ENCODE data around the gene ITPKC. TPM values are rescaled to one million over a fixed set of nuclear protein-coding genes. Genes with fewer than 3 reads are reported as not detected.

Gene ITPKC
- polyA plus RNA-seq, 1 of the 3 experiments (the other 2 are of a cell fraction): 6.3 TPM

DNA sequence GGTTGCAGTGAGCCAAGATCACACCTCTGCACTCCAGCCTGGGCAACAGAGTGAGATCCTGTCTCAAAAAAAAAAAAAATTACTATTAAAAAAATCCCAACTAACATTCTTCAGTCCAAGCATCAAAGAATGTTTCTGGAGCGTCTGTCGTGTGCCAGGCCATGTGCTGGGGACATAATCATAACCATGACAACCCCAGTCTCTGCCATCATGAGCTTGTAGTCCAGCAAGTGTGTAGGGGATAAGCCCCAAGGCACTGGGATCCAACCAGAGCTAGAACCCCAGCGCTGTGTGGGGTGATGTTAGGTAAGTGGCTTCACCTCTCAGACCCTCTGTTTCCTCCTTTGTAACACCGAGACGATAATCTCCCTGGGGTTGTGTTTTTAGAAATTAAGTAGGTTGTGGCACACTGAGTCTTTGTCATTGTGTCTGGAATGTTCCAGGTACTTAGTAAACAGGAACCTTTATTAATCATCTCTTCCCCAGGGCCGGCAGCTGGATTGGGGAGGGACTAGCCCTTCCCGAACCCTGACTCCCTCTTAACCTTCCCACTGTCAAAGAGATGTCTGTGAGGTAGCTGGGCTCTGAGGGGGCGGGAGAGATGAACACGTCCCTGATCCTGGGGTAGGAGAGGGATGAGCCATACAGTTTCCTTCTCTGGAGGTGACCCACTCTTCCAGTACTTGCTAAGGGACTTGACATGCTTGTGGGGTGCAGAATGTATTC is 5.2 kb downstream of the ITPKC start:
- CTCF ChIA-PET: interaction anchor here (0.6 to 1.9 kb wide), 3 partner anchors 59 to 87 kb away, joined by 3 to 7 read pairs (median 3); partner anchors contain the start of gene EGLN2
- peaks cover 5% of the 10 kb centered on the region for H3F3A ChIP-seq (replicated peaks; ENCODE audit: insufficient read depth)
- 82% methylated on average over 9 of the region's 9 CpGs for WGBS (ENCODE audit: low lambda C conversion rate)
- no peaks in the 10 kb centered on the region for H3K9me2 ChIP-seq
- H3K4me1 ChIP-seq (ENCODE audit: control insufficient read depth in 1 of 2, insufficient read depth in 2 of 2, low read depth in 1 of 2, low read length in 1 of 2): peaks cover 8 to 19% of the 10 kb centered on the region in 2 experiments; a peak in 1 of 4 replicates
- no peaks in the 10 kb centered on the region for H3K9me3 ChIP-seq
- no peak for TF ChIP-seq RFX5 (IDR thresholded peaks at IDR 0.05; ENCODE audit: low read length)
- TF ChIP-seq RAD21 (IDR thresholded peaks at IDR 0.05; ENCODE audit: low read length): no peak
- TF ChIP-seq, protein P1, sequence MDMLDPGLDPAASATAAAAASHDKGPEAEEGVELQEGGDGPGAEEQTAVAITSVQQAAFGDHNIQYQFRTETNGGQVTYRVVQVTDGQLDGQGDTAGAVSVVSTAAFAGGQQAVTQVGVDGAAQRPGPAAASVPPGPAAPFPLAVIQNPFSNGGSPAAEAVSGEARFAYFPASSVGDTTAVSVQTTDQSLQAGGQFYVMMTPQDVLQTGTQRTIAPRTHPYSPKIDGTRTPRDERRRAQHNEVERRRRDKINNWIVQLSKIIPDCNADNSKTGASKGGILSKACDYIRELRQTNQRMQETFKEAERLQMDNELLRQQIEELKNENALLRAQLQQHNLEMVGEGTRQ (IDR thresholded peaks at IDR 0.05; ENCODE audit: borderline replicate concordance, low read depth, low read length): no peak
- no peak for TF ChIP-seq SIN3A (IDR thresholded peaks at IDR 0.05; ENCODE audit: borderline replicate concordance, low read depth, low read length)
- no peak for TF ChIP-seq SMC3 (IDR thresholded peaks at IDR 0.05; ENCODE audit: low read depth, low read length)
- no peak for TF ChIP-seq RCOR1 (IDR thresholded peaks at IDR 0.05; ENCODE audit: low read length)
- TF ChIP-seq, protein P2, sequence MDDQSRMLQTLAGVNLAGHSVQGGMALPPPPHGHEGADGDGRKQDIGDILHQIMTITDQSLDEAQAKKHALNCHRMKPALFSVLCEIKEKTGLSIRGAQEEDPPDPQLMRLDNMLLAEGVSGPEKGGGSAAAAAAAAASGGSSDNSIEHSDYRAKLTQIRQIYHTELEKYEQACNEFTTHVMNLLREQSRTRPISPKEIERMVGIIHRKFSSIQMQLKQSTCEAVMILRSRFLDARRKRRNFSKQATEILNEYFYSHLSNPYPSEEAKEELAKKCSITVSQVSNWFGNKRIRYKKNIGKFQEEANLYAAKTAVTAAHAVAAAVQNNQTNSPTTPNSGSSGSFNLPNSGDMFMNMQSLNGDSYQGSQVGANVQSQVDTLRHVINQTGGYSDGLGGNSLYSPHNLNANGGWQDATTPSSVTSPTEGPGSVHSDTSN (IDR thresholded peaks at IDR 0.05): no peak
- TF ChIP-seq, protein P3, sequence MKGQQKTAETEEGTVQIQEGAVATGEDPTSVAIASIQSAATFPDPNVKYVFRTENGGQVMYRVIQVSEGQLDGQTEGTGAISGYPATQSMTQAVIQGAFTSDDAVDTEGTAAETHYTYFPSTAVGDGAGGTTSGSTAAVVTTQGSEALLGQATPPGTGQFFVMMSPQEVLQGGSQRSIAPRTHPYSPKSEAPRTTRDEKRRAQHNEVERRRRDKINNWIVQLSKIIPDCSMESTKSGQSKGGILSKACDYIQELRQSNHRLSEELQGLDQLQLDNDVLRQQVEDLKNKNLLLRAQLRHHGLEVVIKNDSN (IDR thresholded peaks at IDR 0.05; ENCODE audit: borderline replicate concordance, low read depth): no peak
- TF ChIP-seq MXI1 (IDR thresholded peaks at IDR 0.05; ENCODE audit: low read depth, low read length): no peak
- no peak for TF ChIP-seq NRF1 (IDR thresholded peaks at IDR 0.05; ENCODE audit: low read depth, low read length)
- H3K4me3 ChIP-seq (ENCODE audit: low read depth in 2 of 2, low read length in 1 of 2): no peak overlapping the region
- POLR2A ChIA-PET: interaction anchor here (0.6 kb wide), 1 partner anchor 87 kb away, joined by 3 read pairs; no protein-coding TSS in a partner anchor
- H3K79me2 ChIP-seq (ENCODE audit: insufficient read depth): peaks cover 79% of the 10 kb centered on the region
- no peak overlapping the region for H2AFZ ChIP-seq (ENCODE audit: low read depth)
- DNase-seq: no peak
- H4K20me1 ChIP-seq (ENCODE audit: insufficient read depth): peaks cover 7% of the 10 kb centered on the region; the same call in 1 of the 2 replicates
- H3K9ac ChIP-seq: no peak overlapping the region
- H3K27me3 ChIP-seq (ENCODE audit: insufficient read depth): no peaks in the 10 kb centered on the region
- no peak overlapping the region for H3K4me2 ChIP-seq
- H3K36me3 ChIP-seq (replicated peaks in 1 of 2; ENCODE audit: control insufficient read depth in 1 of 2, insufficient read depth in 2 of 2, low read length in 1 of 2): peaks cover 0 to 28% of the 10 kb centered on the region in 2 experiments
- no peak overlapping the region for H3K27ac ChIP-seq (ENCODE audit: low read depth in 2 of 2, low read length in 1 of 2)

DNA sequence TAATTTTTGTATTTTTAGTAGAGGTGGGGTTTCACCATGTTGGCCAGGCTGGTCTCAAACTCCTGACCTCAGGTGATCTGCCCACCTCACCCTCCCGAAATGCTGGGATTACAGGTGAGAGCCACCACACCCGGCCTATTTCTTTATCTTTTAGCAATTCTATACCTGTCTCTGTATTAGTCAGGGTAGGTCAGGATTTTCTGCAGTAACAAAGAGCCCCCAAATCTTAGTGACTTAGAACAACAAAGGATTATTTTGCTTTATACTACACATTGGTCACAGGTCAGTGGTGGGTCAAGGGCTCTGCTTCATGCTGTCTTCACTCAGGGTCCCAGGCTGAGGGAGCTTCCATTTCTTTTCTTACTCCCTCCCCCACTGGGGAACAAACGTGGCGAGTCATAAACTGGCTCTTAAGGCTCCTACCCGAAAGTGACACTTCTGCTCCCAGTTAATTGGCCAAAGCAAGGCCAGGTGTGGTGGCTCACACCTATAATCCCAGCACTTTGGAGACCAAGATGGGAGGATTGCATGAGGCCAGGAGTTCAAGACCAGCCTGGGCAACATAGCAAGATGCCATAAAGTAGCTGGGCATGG is 6.8 kb downstream of the ITPKC start:
- H3K79me2 ChIP-seq (ENCODE audit: insufficient read depth): peaks cover 63% of the 10 kb centered on the region
- H3K4me1 ChIP-seq (ENCODE audit: control insufficient read depth in 1 of 2, insufficient read depth in 2 of 2, low read depth in 1 of 2, low read length in 1 of 2): peaks cover 0 to 7% of the 10 kb centered on the region in 2 experiments; a peak in 1 of 4 replicates
- H3K9me3 ChIP-seq: no peaks in the 10 kb centered on the region
- ChIA-PET POLR2A (no interaction called here), CTCF (no interaction called here)
- H3K27ac ChIP-seq (ENCODE audit: low read depth in 2 of 2, low read length in 1 of 2): no peak overlapping the region
- no peaks in the 10 kb centered on the region for H3K9me2 ChIP-seq
- H3F3A ChIP-seq (replicated peaks; ENCODE audit: insufficient read depth): no peaks in the 10 kb centered on the region
- peaks cover 7% of the 10 kb centered on the region; the same call in 1 of the 2 replicates for H4K20me1 ChIP-seq (ENCODE audit: insufficient read depth)
- 93% methylated on average over 5 of the region's 5 CpGs for WGBS (ENCODE audit: low lambda C conversion rate)
- H3K9ac ChIP-seq: no peak overlapping the region
- H3K27me3 ChIP-seq (ENCODE audit: insufficient read depth): no peaks in the 10 kb centered on the region
- no peak for DNase-seq
- no peak overlapping the region for H3K4me3 ChIP-seq (ENCODE audit: low read depth in 2 of 2, low read length in 1 of 2)
- no peak overlapping the region for H2AFZ ChIP-seq (ENCODE audit: low read depth)
- H3K4me2 ChIP-seq: no peak overlapping the region
- H3K36me3 ChIP-seq (replicated peaks in 1 of 2; ENCODE audit: control insufficient read depth in 1 of 2, insufficient read depth in 2 of 2, low read length in 1 of 2): peaks cover 0 to 38% of the 10 kb centered on the region in 2 experiments
- TF ChIP-seq, protein P4, sequence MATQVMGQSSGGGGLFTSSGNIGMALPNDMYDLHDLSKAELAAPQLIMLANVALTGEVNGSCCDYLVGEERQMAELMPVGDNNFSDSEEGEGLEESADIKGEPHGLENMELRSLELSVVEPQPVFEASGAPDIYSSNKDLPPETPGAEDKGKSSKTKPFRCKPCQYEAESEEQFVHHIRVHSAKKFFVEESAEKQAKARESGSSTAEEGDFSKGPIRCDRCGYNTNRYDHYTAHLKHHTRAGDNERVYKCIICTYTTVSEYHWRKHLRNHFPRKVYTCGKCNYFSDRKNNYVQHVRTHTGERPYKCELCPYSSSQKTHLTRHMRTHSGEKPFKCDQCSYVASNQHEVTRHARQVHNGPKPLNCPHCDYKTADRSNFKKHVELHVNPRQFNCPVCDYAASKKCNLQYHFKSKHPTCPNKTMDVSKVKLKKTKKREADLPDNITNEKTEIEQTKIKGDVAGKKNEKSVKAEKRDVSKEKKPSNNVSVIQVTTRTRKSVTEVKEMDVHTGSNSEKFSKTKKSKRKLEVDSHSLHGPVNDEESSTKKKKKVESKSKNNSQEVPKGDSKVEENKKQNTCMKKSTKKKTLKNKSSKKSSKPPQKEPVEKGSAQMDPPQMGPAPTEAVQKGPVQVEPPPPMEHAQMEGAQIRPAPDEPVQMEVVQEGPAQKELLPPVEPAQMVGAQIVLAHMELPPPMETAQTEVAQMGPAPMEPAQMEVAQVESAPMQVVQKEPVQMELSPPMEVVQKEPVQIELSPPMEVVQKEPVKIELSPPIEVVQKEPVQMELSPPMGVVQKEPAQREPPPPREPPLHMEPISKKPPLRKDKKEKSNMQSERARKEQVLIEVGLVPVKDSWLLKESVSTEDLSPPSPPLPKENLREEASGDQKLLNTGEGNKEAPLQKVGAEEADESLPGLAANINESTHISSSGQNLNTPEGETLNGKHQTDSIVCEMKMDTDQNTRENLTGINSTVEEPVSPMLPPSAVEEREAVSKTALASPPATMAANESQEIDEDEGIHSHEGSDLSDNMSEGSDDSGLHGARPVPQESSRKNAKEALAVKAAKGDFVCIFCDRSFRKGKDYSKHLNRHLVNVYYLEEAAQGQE (IDR thresholded peaks at IDR 0.05; ENCODE audit: low read depth, low read length): no peak
- no peak for TF ChIP-seq MEF2A (IDR thresholded peaks at IDR 0.05; ENCODE audit: borderline replicate concordance, low read depth)
- TF ChIP-seq, protein P2 (IDR thresholded peaks at IDR 0.05): no peak
- no peak for TF ChIP-seq EZH2phosphoT487 (IDR thresholded peaks at IDR 0.05; ENCODE audit: borderline replicate concordance, low read depth)
- no peak for TF ChIP-seq FOSL2 (IDR thresholded peaks at IDR 0.05; ENCODE audit: borderline replicate concordance, low read depth)
- TF ChIP-seq JUND (IDR thresholded peaks at IDR 0.05): no peak
- TF ChIP-seq TAF1 (IDR thresholded peaks at IDR 0.05; ENCODE audit: borderline replicate concordance, low read depth, low read length): no peak
- no peak for TF ChIP-seq CHD2 (IDR thresholded peaks at IDR 0.05; ENCODE audit: low read length, partially characterized antibody)
- TF ChIP-seq SIN3A (IDR thresholded peaks at IDR 0.05; ENCODE audit: borderline replicate concordance, low read depth, low read length): no peak
- no peak for TF ChIP-seq TCF12 (IDR thresholded peaks at IDR 0.05)
- TF ChIP-seq RAD21 (IDR thresholded peaks at IDR 0.05; ENCODE audit: low read length): no peak

All from SK-N-SH (cell line).